ENCODE data around the gene RAVER2.
"Not testable (repeated sequence)": the region's sequence is repeated elsewhere in the genome, so short reads cannot be mapped to it uniquely, and the experiment has no call there.

The RAVER2 gene

GRCh38 chr1:64811131-64811530, 66.3 kb downstream of the RAVER2 start:
- TF ChIP-seq CTCF (IDR thresholded peaks at IDR 0.05; ENCODE audit: borderline replicate concordance, insufficient read depth, low read depth, low read length), result no peak
- no peak overlapping the region for H3K4me3 ChIP-seq (ENCODE audit: low read depth, low read length)

GRCh38 chr1:64814427-64814826, 69.6 kb downstream of the RAVER2 start:
- H3K4me3 ChIP-seq (ENCODE audit: low read depth, low read length), result no peak overlapping the region
- no peak for TF ChIP-seq CTCF (IDR thresholded peaks at IDR 0.05; ENCODE audit: borderline replicate concordance, insufficient read depth, low read depth, low read length)

GRCh38 chr1:64817364-64817763, 72.5 kb downstream of the RAVER2 start:
- H3K4me3 ChIP-seq (ENCODE audit: low read depth, low read length), result not testable (repeated sequence)

- not testable (repeated sequence) for H3K4me3 ChIP-seq (ENCODE audit: low read depth, low read length)
Observed at GRCh38 chr1:64820572-64820971, 75.7 kb downstream of the RAVER2 start.

- no peak overlapping the region for H3K4me3 ChIP-seq (ENCODE audit: low read depth, low read length)
- no peak for TF ChIP-seq CTCF (IDR thresholded peaks at IDR 0.05; ENCODE audit: borderline replicate concordance, insufficient read depth, low read depth, low read length)
Observed at GRCh38 chr1:64822621-64823020, 77.7 kb downstream of the RAVER2 start.

DNA sequence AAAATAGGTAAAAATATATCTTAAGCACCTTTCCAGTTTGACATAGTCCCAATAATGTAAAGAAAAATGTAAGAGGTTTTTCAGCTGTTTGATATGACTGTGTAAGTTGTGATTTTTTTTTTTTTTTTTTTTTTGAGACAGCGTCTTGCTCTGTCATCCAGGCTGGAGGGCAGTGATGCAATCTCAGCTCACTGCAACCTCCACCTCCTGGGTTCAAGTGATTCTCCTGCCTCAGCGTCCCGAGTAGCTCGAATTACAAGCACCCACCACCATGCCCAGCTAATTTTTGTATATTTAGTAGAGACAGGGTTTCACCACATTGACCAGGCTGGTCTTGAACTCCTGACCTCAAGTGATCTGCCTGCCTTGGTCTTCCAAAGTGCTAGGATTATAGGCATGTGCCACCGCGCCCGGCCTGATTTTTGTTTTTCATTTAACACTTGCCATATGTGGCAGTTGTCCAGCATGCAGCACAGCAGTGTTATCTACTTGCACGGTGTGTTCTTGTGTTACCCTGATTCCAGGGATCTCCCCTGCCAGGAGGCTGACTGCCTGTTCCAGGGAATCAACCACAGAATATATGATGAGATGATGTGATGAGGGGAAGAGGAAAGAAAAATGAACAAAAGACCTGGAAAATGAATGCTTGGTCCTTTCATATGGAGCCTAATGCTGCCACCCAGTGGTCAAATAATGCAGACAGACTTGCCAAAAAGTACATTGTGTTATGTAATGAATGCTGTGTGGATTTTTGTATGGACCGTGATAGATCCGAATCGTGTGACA, 79.0 kb downstream of the RAVER2 start:
- no peak overlapping the region for H3K4me3 ChIP-seq (ENCODE audit: low read depth, low read length)
- peak; percentile 57; the same call in 1 of the 2 replicates for TF ChIP-seq CTCF (IDR thresholded peaks at IDR 0.05; ENCODE audit: borderline replicate concordance, insufficient read depth, low read depth, low read length)

DNA sequence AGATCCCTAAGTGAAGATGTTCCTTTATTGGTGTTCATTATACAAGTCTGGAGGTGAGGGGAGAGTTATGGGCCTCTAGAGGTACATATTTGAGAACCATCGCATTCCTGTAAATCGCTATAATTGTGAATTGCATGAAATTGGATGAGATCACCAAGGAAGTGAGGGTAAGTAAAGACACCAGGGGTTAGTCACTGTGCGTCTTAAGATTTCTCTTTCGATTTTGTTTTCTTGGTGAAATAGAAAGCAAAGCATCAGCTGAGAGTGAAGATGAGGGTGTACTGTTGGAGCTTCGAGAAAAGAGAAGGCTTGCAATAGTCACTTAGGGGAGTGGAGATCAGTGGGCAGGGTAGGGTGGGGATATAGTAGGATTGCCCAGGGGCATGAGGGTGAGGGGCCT, 82.1 kb downstream of the RAVER2 start:
- H3K4me3 ChIP-seq (ENCODE audit: low read depth, low read length), result no peak overlapping the region
- no peak for TF ChIP-seq CTCF (IDR thresholded peaks at IDR 0.05; ENCODE audit: borderline replicate concordance, insufficient read depth, low read depth, low read length)

DNA sequence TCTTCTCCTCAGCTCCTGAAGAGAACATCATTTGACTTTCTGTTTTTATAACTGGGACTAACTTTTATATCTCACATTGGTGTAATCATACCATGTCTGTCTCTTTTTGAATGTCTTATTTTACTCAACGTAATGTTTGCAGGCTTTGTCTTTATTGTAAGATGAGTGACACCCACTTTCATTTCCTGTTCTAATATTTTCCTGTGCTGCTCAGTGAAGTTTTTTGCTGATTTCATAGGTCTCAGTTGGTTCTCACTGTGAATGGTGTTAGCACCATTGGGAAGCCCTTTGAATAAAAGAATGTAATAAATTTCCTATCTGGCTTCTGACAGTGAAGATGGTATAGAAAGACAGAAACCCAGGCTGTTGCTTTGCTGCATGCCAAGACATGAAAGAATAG, 84.0 kb downstream of the RAVER2 start:
- H3K4me3 ChIP-seq (ENCODE audit: low read depth, low read length), result no peak overlapping the region

More for the DNA sequence above, 84.0 kb downstream of the RAVER2 start:
- no peak for TF ChIP-seq CTCF (IDR thresholded peaks at IDR 0.05; ENCODE audit: borderline replicate concordance, insufficient read depth, low read depth, low read length)

Data from GM12875 (cell line).